ENCODE data around the gene CABLES1. TPM values are rescaled to one million over a fixed set of nuclear protein-coding genes. Genes with fewer than 3 reads are reported as not detected.

CABLES1 gene
- total RNA-seq, 1 experiment from 2014 or later: 66.4 TPM

DNA sequence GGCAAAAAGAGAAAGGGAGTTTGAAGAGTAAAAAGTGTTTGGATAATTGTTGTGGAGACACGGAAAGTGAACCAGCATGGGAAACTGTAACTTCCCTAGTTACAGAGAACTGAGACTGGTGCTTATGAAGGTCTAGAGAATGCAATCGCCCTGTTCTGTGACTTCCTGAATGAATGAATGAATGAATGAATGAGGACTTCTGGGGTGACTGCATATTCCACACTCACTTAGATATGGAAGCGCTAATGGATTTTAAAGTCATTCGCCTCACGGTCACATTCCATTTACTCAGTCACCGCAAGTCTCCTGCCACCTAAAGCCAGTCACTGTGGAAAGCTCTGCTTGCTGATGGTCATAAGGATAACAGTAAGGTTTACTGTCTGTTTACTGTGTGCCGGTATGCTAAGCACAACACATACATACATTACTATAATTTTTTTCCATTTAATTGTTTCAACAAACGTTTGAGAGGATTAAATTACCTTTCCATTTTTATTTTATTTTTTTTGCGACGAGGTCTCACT lies 138.2 kb downstream of the CABLES1 start:
- peak; percentile 74 for ATAC-seq
- no peak for DNase-seq (ENCODE audit: low read depth, low spot score)
- H3K4me1 ChIP-seq (ENCODE audit: control insufficient read depth, insufficient read depth, low read length): peaks cover 11% of the 10 kb centered on the region
- H3K9me3 ChIP-seq (ENCODE audit: control insufficient read depth, insufficient read depth, low read depth, low read length): peaks cover 3% of the 10 kb centered on the region; the same call in 1 of the 2 replicates
- ChIA-PET CTCF (no interaction called here), POLR2A (interaction anchor here (0.5 to 0.6 kb wide), 2 partner anchors 28 to 139 kb away, joined by 4 to 11 read pairs; no protein-coding TSS in a partner anchor)
- H3K27ac ChIP-seq (ENCODE audit: low read length): peak overlapping the region; percentile 77
- no peak overlapping the region for H3K4me3 ChIP-seq (ENCODE audit: low read depth in 2 of 2, low read length in 2 of 2)
- no TSS peak for BruUV-seq (replicated peaks)
- intact Hi-C loops (cut with micrococcal nuclease; ENCODE audit: unreplicated experiment): no loop called here
- in situ Hi-C loops (cut with HindIII; ENCODE audit: low pct_unique_long_range_greater_than_20kb, low sequenced_read_pairs): no loop called here
- TF ChIP-seq POLR2AphosphoS5 (IDR thresholded peaks at IDR 0.05; ENCODE audit: low read depth, low read length) (no peak), SIN3A (IDR thresholded peaks at IDR 0.05; ENCODE audit: borderline replicate concordance, insufficient read depth, low read depth, low read length) (no peak), TCF7L2 (IDR thresholded peaks at IDR 0.05; ENCODE audit: low read depth, low read length) (no peak)
- TF ChIP-seq, protein P1, sequence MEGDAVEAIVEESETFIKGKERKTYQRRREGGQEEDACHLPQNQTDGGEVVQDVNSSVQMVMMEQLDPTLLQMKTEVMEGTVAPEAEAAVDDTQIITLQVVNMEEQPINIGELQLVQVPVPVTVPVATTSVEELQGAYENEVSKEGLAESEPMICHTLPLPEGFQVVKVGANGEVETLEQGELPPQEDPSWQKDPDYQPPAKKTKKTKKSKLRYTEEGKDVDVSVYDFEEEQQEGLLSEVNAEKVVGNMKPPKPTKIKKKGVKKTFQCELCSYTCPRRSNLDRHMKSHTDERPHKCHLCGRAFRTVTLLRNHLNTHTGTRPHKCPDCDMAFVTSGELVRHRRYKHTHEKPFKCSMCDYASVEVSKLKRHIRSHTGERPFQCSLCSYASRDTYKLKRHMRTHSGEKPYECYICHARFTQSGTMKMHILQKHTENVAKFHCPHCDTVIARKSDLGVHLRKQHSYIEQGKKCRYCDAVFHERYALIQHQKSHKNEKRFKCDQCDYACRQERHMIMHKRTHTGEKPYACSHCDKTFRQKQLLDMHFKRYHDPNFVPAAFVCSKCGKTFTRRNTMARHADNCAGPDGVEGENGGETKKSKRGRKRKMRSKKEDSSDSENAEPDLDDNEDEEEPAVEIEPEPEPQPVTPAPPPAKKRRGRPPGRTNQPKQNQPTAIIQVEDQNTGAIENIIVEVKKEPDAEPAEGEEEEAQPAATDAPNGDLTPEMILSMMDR (IDR thresholded peaks at IDR 0.05): no peak
- TF ChIP-seq, protein P2, sequence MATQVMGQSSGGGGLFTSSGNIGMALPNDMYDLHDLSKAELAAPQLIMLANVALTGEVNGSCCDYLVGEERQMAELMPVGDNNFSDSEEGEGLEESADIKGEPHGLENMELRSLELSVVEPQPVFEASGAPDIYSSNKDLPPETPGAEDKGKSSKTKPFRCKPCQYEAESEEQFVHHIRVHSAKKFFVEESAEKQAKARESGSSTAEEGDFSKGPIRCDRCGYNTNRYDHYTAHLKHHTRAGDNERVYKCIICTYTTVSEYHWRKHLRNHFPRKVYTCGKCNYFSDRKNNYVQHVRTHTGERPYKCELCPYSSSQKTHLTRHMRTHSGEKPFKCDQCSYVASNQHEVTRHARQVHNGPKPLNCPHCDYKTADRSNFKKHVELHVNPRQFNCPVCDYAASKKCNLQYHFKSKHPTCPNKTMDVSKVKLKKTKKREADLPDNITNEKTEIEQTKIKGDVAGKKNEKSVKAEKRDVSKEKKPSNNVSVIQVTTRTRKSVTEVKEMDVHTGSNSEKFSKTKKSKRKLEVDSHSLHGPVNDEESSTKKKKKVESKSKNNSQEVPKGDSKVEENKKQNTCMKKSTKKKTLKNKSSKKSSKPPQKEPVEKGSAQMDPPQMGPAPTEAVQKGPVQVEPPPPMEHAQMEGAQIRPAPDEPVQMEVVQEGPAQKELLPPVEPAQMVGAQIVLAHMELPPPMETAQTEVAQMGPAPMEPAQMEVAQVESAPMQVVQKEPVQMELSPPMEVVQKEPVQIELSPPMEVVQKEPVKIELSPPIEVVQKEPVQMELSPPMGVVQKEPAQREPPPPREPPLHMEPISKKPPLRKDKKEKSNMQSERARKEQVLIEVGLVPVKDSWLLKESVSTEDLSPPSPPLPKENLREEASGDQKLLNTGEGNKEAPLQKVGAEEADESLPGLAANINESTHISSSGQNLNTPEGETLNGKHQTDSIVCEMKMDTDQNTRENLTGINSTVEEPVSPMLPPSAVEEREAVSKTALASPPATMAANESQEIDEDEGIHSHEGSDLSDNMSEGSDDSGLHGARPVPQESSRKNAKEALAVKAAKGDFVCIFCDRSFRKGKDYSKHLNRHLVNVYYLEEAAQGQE (IDR thresholded peaks at IDR 0.05; ENCODE audit: insufficient read depth in 1 of 2, low read depth in 2 of 2, low read length in 1 of 2): no peak
- no peaks in the 10 kb centered on the region for H3K27me3 ChIP-seq (ENCODE audit: control insufficient read depth, insufficient read depth, low read length)
- H3K36me3 ChIP-seq (ENCODE audit: control insufficient read depth, insufficient read depth, low read length): no peaks in the 10 kb centered on the region

DNA sequence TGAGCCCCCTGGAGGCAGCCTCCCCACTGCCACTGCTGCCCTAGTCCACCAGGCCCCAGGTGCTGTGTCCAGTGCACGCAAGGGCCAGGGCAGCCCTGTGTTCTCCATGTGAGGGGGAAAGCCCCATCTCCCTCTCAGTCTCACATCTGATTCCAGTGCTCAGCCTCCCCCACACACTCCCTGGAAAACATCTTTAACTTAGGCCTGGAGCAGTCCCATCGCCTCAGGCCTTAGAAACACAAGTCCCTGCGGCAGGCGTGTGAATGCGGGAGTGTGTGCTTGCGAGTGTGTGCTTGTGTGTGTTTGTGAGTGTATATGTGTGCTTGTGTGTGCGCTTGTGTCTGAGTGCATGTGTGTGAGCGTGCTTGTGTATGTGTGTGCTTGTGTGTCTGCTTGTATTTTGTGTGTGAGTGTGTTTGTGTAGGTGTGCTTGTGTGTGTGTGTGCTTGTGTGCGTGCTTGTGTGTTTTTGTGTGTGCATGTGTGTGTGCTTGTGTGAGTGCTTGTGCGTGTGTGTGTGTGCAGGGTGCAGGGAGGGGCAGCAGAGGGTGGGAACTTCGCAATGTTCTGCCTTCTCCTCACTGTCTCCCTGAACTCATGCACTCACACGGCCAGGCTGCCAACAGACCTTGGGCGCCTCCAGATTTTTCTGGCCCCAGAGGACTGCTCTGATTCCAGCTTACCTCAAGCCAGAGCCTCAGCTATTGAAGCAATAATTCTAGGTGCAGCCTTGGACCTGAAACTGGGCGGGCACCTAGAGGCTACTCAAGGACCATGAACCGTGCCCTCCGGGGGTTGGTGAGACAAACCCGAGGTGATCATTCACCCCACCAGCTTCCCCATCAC lies 139.6 kb downstream of the CABLES1 start:
- TF ChIP-seq POLR2AphosphoS5 (IDR thresholded peaks at IDR 0.05; ENCODE audit: low read depth, low read length): no peak
- TF ChIP-seq, protein P2 (IDR thresholded peaks at IDR 0.05; ENCODE audit: insufficient read depth in 1 of 2, low read depth in 2 of 2, low read length in 1 of 2): no peak
- TF ChIP-seq TCF7L2 (IDR thresholded peaks at IDR 0.05; ENCODE audit: low read depth, low read length): no peak
- TF ChIP-seq SIN3A (IDR thresholded peaks at IDR 0.05; ENCODE audit: borderline replicate concordance, insufficient read depth, low read depth, low read length): no peak

More for the DNA sequence above, 139.6 kb downstream of the CABLES1 start:
- no peak for DNase-seq (ENCODE audit: low read depth, low spot score)
- Histone ChIP-seq H3K9me3 (ENCODE audit: control insufficient read depth, insufficient read depth, low read depth, low read length) (peaks cover 2% of the 10 kb centered on the region; the same call in 1 of the 2 replicates), H3K4me1 (ENCODE audit: control insufficient read depth, insufficient read depth, low read length) (peaks cover 12% of the 10 kb centered on the region), H3K27me3 (ENCODE audit: control insufficient read depth, insufficient read depth, low read length) (no peaks in the 10 kb centered on the region), H3K27ac (ENCODE audit: low read length) (peak overlapping the region; percentile 77), H3K36me3 (ENCODE audit: control insufficient read depth, insufficient read depth, low read length) (no peaks in the 10 kb centered on the region), H3K4me3 (ENCODE audit: low read depth in 2 of 2, low read length in 2 of 2) (no peak overlapping the region)
- peak; percentile 61 for ATAC-seq
- POLR2A ChIA-PET: no interaction called here
- intact Hi-C loops (cut with micrococcal nuclease; ENCODE audit: unreplicated experiment): no loop called here
- no TSS peak for BruUV-seq (replicated peaks)
- CTCF ChIA-PET: interaction anchor here (0.6 kb wide), 1 partner anchor 15 kb away, joined by 7 read pairs; no protein-coding TSS in a partner anchor
- in situ Hi-C loops (cut with HindIII; ENCODE audit: low pct_unique_long_range_greater_than_20kb, low sequenced_read_pairs): no loop called here

Data from Panc1 (cell line).